Measurements from ENCODE around the gene MARCHF3. TPM values are rescaled to one million over a fixed set of nuclear protein-coding genes. Genes with fewer than 3 reads are reported as not detected.

Gene MARCHF3
- total RNA-seq, 1 experiment from 2014 or later = 16.1 TPM

GRCh38 chr5:127046343-127047072, 16.1 kb upstream of the MARCHF3 start (continued):
- TF ChIP-seq ZSCAN18 (CRISPR knock-in tag; IDR thresholded peaks at IDR 0.05) = no peak
- no peak for TF ChIP-seq ARID4B (CRISPR knock-in tag; IDR thresholded peaks at IDR 0.05; ENCODE audit: borderline replicate concordance)
- no peak for TF ChIP-seq ESRRA (CRISPR knock-in tag; IDR thresholded peaks at IDR 0.05; ENCODE audit: borderline replicate concordance)
- no peak for TF ChIP-seq JAZF1 (CRISPR knock-in tag; IDR thresholded peaks at IDR 0.05)
- TF ChIP-seq ZNF512 (CRISPR knock-in tag; IDR thresholded peaks at IDR 0.05; ENCODE audit: borderline replicate concordance) = no peak
- no peak for TF ChIP-seq ERG (CRISPR knock-in tag; IDR thresholded peaks at IDR 0.05)

- Mint-ChIP-seq H3K4me1 (peaks cover 31% of the 10 kb centered on the region), H3K9me3 (no peaks in the 10 kb centered on the region), H3K4me3 (no peak overlapping the region), H3K27ac (no peak overlapping the region), H3K27me3 (ENCODE audit: low read depth) (no peaks in the 10 kb centered on the region), H3K36me3 (no peaks in the 10 kb centered on the region)
- ChIA-PET POLR2A (no interaction called here), CTCF (no interaction called here)
- DNase-seq (ENCODE audit: low spot score) = no peak
- no peak for ATAC-seq
- TF ChIP-seq SMAD4 (CRISPR knock-in tag; IDR thresholded peaks at IDR 0.05) (no peak), FOXK1 (CRISPR knock-in tag; IDR thresholded peaks at IDR 0.05) (no peak), PREB (CRISPR knock-in tag; IDR thresholded peaks at IDR 0.05; ENCODE audit: borderline replicate concordance) (no peak), E2F1 (CRISPR knock-in tag; IDR thresholded peaks at IDR 0.05) (no peak), FOXP1 (CRISPR knock-in tag; IDR thresholded peaks at IDR 0.05; ENCODE audit: borderline replicate concordance) (no peak), ATF3 (CRISPR knock-in tag; conservative IDR thresholded peaks at IDR 0.05) (no peak), STAT6 (CRISPR knock-in tag; conservative IDR thresholded peaks at IDR 0.05; ENCODE audit: low read depth) (no peak), ZNF121 (CRISPR knock-in tag; IDR thresholded peaks at IDR 0.05) (no peak), CREM (CRISPR knock-in tag; IDR thresholded peaks at IDR 0.05) (no peak), ZNF423 (CRISPR knock-in tag; IDR thresholded peaks at IDR 0.05) (no peak), AR (CRISPR knock-in tag; IDR thresholded peaks at IDR 0.05) (no peak), EMX1 (CRISPR knock-in tag; IDR thresholded peaks at IDR 0.05) (no peak)
These were observed 12.2 kb upstream of the MARCHF3 start for GRCh38 chr5:127042593-127042992.

All from WTC11 (cell line).